HEK293 (cell line): ENCODE data around the gene GPN3.
"Not testable (repeated sequence)": the region's sequence is repeated elsewhere in the genome, so short reads cannot be mapped to it uniquely, and the experiment has no call there.

Source experiments
- CTCF ChIA-PET: fragments of 350-600 bp; formaldehyde crosslinking; extraction: SDS; loops from one replicate; lab custom pipeline; 2021; ENCODE audit warnings: antibody characterized with exemption; lab: Yijun Ruan, JAX
- POLR2A ChIA-PET: fragments of 300-600 bp; formaldehyde crosslinking; extraction: SDS; loops from one replicate; lab custom pipeline; 2020; ENCODE audit warnings: antibody characterized with exemption, inconsistent platforms; lab: Yijun Ruan, JAX
- H3K27ac ChIP-seq: fragments of 200-500 bp; sonication (Bioruptor generic); 2 replicates; pipeline ENCODE4 v1.5.1; 2014; ENCODE audit warnings: low read depth, low read length, control low read depth, inconsistent platforms; ENCODE audit errors: extremely low read depth
- H3K36me3 ChIP-seq, 2 experiments: fragments of 200-500 bp in 1 of 2; sonication (Bioruptor generic) in 1 of 2; 1 replicate in 1 of 2; 2 replicates in 1 of 2; pipeline ENCODE4 v1.5.1; 2014 to 2017; ENCODE audit warnings: inconsistent platforms in 2 of 2, low read length in 2 of 2; ENCODE audit not compliant: control insufficient read depth in 2 of 2, insufficient read depth in 1 of 2
- H3K4me1 ChIP-seq: fragments of 200-500 bp; sonication (Bioruptor generic); 2 replicates; pipeline ENCODE4 v1.5.1; 2014; ENCODE audit warnings: mild to moderate bottlenecking, low read length, inconsistent platforms; ENCODE audit not compliant: control insufficient read depth, insufficient read depth
- H3K4me3 ChIP-seq: 2 replicates; pipeline ENCODE4 v1.5.1; 2011; ENCODE audit warnings: low read depth, mild to moderate bottlenecking, control low read depth, low read length, moderate library complexity
- H3K9me3 ChIP-seq: fragments of 200-500 bp; sonication (Bioruptor generic); 2 replicates; pipeline ENCODE4 v1.5.1; 2014; ENCODE audit warnings: low read depth, low read length, inconsistent platforms; ENCODE audit not compliant: control insufficient read depth, insufficient read depth
- PRDM6 ChIP-seq: fragments of 450-650 bp; formaldehyde crosslinking; IDR thresholded peaks from 2 replicates; pipeline ENCODE4 v1.5.1; 2017; ENCODE audit warnings: missing biosample characterization, missing genetic modification characterization
- SP2 ChIP-seq: fragments of 450-650 bp; formaldehyde crosslinking; IDR thresholded peaks from 2 replicates; pipeline ENCODE4 v1.5.1; 2016; ENCODE audit warnings: missing biosample characterization, missing genetic modification characterization
- WT1 ChIP-seq: fragments of 450-650 bp; formaldehyde crosslinking; IDR thresholded peaks from 2 replicates; pipeline ENCODE4 v1.5.1; 2016; ENCODE audit warnings: missing biosample characterization, missing genetic modification characterization
- YY1 ChIP-seq: fragments of 450-650 bp; formaldehyde crosslinking; IDR thresholded peaks from 2 replicates; pipeline ENCODE4 v1.5.1; 2018; ENCODE audit warnings: missing biosample characterization, missing genetic modification characterization
- ZFP3 ChIP-seq: fragments of 450-650 bp; formaldehyde crosslinking; IDR thresholded peaks from 2 replicates; pipeline ENCODE4 v1.5.1; 2016; ENCODE audit warnings: low read depth, missing biosample characterization, missing genetic modification characterization
- ZNF16 ChIP-seq: fragments of 450-650 bp; formaldehyde crosslinking; IDR thresholded peaks from 2 replicates; pipeline ENCODE4 v1.5.1; 2016; ENCODE audit warnings: low read depth, missing biosample characterization, missing genetic modification characterization
- ZNF169 ChIP-seq: fragments of 450-650 bp; formaldehyde crosslinking; IDR thresholded peaks from 2 replicates; pipeline ENCODE4 v1.5.1; 2016; ENCODE audit warnings: missing biosample characterization, missing genetic modification characterization
- ZNF211 ChIP-seq: fragments of 450-650 bp; formaldehyde crosslinking; IDR thresholded peaks from 2 replicates; pipeline ENCODE4 v1.5.1; 2016; ENCODE audit warnings: low read depth, missing biosample characterization, missing genetic modification characterization
- ZNF280D ChIP-seq: fragments of 450-650 bp; formaldehyde crosslinking; IDR thresholded peaks from 2 replicates; pipeline ENCODE4 v1.5.1; 2016; ENCODE audit warnings: missing biosample characterization, missing genetic modification characterization
- ZNF362 ChIP-seq: fragments of 450-650 bp; formaldehyde crosslinking; IDR thresholded peaks from 2 replicates; pipeline ENCODE4 v1.5.1; 2016; ENCODE audit warnings: missing biosample characterization, missing genetic modification characterization
- ZNF571 ChIP-seq: fragments of 450-650 bp; formaldehyde crosslinking; IDR thresholded peaks from 2 replicates; pipeline ENCODE4 v1.5.0; 2017; ENCODE audit warnings: missing biosample characterization, missing genetic modification characterization
- ZNF585B ChIP-seq: fragments of 450-650 bp; formaldehyde crosslinking; IDR thresholded peaks from 2 replicates; pipeline ENCODE4 v1.5.1; 2016; ENCODE audit warnings: missing biosample characterization, missing genetic modification characterization
- ZNF596 ChIP-seq: fragments of 450-650 bp; IDR thresholded peaks from 2 replicates; pipeline ENCODE4 v1.5.0; 2018; ENCODE audit warnings: missing biosample characterization, mild to moderate bottlenecking, missing genetic modification characterization, moderate library complexity
- ZNF626 ChIP-seq: fragments of 450-650 bp; sonication (Bioruptor Pico); formaldehyde crosslinking; IDR thresholded peaks from 2 replicates; pipeline ENCODE4 v1.5.1; 2018; ENCODE audit warnings: missing biosample characterization, missing genetic modification characterization, inconsistent platforms
- ZNF664 ChIP-seq: fragments of 450-650 bp; formaldehyde crosslinking; IDR thresholded peaks from 2 replicates; pipeline ENCODE4 v1.5.1; 2016; ENCODE audit warnings: missing biosample characterization, missing genetic modification characterization
- ZSCAN23 ChIP-seq: fragments of 450-650 bp; formaldehyde crosslinking; IDR thresholded peaks from 2 replicates; pipeline ENCODE4 v1.5.1; 2016; ENCODE audit warnings: missing biosample characterization, missing genetic modification characterization
- ZXDB ChIP-seq: fragments of 450-650 bp; formaldehyde crosslinking; IDR thresholded peaks from 2 replicates; pipeline ENCODE4 v1.5.1; 2016; ENCODE audit warnings: missing biosample characterization, missing genetic modification characterization
- TF ChIP-seq, protein P1 (sequence below): fragments of 450-650 bp; formaldehyde crosslinking; IDR thresholded peaks from 2 replicates; pipeline ENCODE4 v1.5.1; 2016; ENCODE audit warnings: missing biosample characterization, missing genetic modification characterization
- TF ChIP-seq, protein P2 (sequence below): fragments of 450-650 bp; formaldehyde crosslinking; IDR thresholded peaks from 2 replicates; pipeline ENCODE4 v1.5.1; 2016; ENCODE audit warnings: missing biosample characterization, missing genetic modification characterization

GPN3 gene

DNA sequence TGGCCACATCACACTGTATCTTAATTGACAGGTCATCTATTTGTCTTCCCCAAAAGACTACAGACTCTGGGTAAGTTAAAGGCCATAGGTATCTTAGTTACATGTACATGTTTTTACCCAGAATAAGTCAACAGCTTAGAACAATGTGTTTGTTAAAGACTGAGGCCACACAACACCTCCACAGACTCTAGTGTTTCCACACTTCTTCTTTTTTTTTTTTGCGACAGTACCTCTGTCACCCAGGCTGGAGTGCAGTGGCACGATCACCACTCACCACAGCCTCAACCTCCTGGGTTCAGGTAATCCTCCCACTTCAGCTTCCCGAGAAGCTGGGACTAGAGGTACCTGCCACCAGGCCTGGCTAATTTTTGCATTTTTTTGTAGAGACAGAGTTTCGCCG, 1.3 kb downstream of the GPN3 start:
- Histone ChIP-seq H3K4me1 (peaks cover 5% of the 10 kb centered on the region; the same call in 1 of the 2 replicates), H3K9me3 (no peaks in the 10 kb centered on the region), H3K36me3 (peaks cover 22 to 31% of the 10 kb centered on the region in 2 experiments; a peak in 2 of 3 replicates), H3K4me3 (no peak overlapping the region), H3K27ac (no peak overlapping the region)
- CTCF ChIA-PET: interaction anchor here (0.6 to 1.3 kb wide), 6 partner anchors 10 to 315 kb away, joined by 3 to 8 read pairs (median 4); partner anchors contain the start of gene ARPC3
- POLR2A ChIA-PET: interaction anchor here (3.2 kb wide), 1 partner anchor 17 kb away, joined by 39 read pairs; the partner anchor contains the start of gene ARPC3
- TF ChIP-seq ZXDB (tag by site-specific recombination) (no peak), ZNF169 (tag by site-specific recombination) (no peak), ZNF626 (tag by site-specific recombination) (no peak), WT1 (tag by site-specific recombination) (no peak), ZNF664 (tag by site-specific recombination) (no peak), ZNF571 (tag by site-specific recombination) (no peak), ZNF596 (no peak), ZNF211 (tag by site-specific recombination) (no peak), ZNF362 (tag by site-specific recombination) (no peak), ZFP3 (tag by site-specific recombination) (no peak), SP2 (tag by site-specific recombination) (no peak), YY1 (tag by site-specific recombination) (no peak), ZNF16 (no peak), ZNF585B (tag by site-specific recombination) (no peak), PRDM6 (no peak), ZSCAN23 (no peak), ZNF280D (tag by site-specific recombination) (no peak)
- TF ChIP-seq, protein P1, sequence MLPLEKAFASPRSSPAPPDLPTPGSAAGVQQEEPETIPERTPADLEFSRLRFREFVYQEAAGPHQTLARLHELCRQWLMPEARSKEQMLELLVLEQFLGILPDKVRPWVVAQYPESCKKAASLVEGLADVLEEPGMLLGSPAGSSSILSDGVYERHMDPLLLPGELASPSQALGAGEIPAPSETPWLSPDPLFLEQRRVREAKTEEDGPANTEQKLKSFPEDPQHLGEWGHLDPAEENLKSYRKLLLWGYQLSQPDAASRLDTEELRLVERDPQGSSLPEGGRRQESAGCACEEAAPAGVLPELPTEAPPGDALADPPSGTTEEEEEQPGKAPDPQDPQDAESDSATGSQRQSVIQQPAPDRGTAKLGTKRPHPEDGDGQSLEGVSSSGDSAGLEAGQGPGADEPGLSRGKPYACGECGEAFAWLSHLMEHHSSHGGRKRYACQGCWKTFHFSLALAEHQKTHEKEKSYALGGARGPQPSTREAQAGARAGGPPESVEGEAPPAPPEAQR: no peak
- TF ChIP-seq, protein P2, sequence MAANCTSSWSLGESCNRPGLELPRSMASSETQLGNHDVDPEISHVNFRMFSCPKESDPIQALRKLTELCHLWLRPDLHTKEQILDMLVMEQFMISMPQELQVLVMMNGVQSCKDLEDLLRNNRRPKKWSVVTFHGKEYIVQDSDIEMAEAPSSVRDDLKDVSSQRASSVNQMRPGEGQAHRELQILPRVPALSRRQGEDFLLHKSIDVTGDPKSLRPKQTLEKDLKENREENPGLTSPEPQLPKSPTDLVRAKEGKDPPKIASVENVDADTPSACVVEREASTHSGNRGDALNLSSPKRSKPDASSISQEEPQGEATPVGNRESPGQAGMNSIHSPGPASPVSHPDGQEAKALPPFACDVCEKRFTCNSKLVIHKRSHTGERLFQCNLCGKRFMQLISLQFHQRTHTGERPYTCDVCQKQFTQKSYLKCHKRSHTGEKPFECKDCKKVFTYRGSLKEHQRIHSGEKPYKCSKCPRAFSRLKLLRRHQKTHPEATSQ (tag by site-specific recombination): no peak

DNA sequence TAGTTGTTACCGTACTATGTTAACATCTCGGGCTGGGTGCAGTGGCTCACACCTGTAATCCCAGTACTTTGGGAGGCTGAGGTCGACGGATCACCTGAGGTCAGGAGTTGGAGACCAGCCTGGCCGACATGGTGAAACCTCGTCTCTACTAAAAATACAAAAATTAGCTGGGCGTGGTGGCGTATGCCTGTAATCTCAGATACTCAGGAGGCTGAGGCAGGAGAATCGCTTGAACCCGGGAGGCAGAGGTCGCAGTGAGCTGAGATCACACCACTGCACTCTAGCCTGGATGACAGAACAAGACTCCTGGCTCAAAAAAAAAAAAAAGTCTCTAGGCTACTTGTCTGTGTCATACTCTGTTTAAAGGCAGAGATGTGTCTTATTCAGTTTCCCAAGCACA, 2.3 kb downstream of the GPN3 start:
- H3K9me3 ChIP-seq, POLR2A ChIA-PET, H3K4me1 ChIP-seq, H3K27ac ChIP-seq, H3K4me3 ChIP-seq: not testable (repeated sequence)
- peaks cover 26 to 37% of the 10 kb centered on the region in 2 experiments; a peak in 2 of 3 replicates for H3K36me3 ChIP-seq
- CTCF ChIA-PET: interaction anchor here (0.6 to 1.3 kb wide), 4 partner anchors 9 to 114 kb away, joined by 3 to 10 read pairs (median 6); partner anchors contain the start of gene ARPC3
